NOMO-1 (cell line): ENCODE data around the gene LRRN4.

ENCODE experiments used
- DNase-seq, 2 experiments: peaks; one replicate each; lab custom pipeline; 2025; ENCODE audit not compliant: unreplicated experiment in 2 of 2; lab: John Stamatoyannopoulos, UW

Gene LRRN4

DNA sequence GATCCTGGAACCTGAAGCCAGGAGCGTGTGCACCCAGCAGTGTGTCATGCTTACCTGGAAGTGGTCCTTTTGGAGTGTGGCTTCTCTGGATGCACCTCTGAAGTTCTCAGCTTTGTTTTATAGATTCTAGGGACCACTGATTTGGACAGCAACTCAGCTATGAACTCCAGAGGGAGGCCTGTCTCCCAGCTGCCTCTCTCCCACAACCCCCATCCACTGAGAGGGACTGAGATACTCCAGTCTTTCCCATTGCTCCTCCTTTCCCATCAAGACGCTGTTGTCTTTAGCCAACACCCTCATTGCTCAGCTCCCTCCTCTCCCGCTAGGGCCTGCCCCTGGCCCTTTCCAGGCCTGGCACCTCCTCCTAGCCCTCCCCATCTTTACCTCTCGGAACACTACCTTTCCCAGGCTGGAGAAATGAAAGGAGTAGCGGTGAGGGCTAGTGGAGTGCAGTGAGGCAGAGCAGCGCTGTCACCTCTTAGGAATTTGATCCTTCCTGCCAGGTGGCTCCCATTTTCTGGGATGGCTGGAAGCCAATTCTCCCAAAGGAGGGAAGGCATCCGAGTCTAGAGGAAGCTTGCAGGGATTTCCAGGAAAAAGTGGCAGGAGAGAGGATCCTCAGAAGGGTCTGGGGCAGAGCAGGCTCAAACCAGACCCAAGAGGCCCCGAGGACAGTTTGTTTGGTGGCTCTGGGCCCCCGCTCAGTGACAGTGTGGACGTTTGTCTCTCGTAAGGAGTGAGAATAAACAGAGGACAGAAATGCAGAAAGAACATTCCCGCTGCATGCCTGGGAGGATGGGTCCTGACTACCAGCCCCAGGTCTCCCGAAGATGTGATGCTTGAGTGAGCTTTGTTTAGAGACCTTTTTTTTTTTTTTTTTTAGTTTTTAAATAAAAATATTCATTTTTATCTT, at the start of gene LRRN4:
Gene LRRN4 (minus strand): TSS at position 285 of the 913 bp plus-strand sequence. CDS start 1,261 bp downstream, outside the sequence.
- DNase-seq, result no peak

DNA sequence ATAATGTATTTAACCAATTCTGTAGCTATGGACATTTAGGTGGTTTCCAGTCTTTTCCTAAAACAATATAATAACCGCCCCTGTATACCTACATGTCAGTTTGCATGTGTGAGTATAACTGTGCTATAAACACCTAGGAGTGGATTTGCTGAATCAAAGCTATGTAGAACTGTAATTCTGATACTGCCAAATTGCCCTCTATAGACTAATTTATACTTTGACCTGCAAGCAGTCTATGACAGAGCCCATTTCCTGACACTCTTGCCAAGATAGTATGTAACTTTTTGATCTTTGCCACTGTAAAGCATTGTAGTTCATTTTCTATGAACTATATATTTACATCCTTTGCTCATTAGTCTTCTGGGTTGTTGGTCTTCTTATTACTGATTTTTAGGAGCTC, 49.4 kb upstream of the LRRN4 start:
- DNase-seq, result no peak

GRCh38 chr20:6101346-6101745, 47.5 kb upstream of the LRRN4 start:
- no peak for DNase-seq

DNA sequence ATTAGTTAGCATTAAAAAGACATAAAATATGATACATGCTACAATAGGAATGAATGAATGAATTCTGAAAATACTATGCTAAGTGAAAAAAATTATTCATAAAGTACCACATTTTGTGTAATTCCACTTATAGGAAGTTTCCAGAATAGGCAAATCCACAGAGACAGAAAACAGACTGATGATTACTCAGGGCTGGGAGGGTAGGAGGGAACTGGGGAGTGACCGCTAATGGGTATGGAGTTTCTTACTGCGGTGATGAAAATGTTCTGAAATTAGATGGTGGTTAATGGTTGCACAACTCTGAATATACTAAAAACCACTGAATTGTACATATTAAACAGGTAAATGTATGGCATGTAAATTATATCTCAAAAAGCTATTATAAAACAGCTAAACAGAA, 46.4 kb upstream of the LRRN4 start:
- DNase-seq, result peak; percentile 72 to 80

GRCh38 chr20:6099819-6100218, 46.0 kb upstream of the LRRN4 start:
- DNase-seq, result peak in 1 of 2 experiments; percentile 21

GRCh38 chr20:6095409-6095808, 41.5 kb upstream of the LRRN4 start:
- DNase-seq, result no peak

- DNase-seq, result no peak
These were observed 40.7 kb upstream of the LRRN4 start for GRCh38 chr20:6094565-6094964.

GRCh38 chr20:6094063-6094462, 40.2 kb upstream of the LRRN4 start:
- peak; percentile 44 to 78 for DNase-seq

- DNase-seq, result no peak
These were observed 37.8 kb upstream of the LRRN4 start for GRCh38 chr20:6091661-6092060.

- DNase-seq, result no peak
These were observed 33.0 kb upstream of the LRRN4 start for GRCh38 chr20:6086868-6087267.

DNA sequence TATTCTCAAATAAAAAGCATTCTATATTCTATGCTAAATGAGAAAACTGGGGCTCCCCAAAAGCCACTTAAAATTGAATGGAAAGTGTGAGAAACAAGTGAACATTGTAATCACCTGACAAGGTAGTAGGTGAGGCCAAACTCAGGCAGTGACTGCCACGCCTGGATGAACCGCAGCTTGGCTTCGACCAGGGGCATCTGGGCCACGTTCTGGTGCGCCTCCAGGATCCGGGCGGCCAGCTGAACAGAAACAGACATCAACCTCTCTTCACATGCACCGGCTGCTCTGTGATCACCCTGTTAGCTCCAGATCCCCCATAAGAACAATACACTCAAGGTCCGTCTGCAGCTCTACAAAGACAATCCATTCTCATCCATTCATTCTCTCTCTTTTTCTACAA, 30.1 kb upstream of the LRRN4 start:
- no peak for DNase-seq

DNA sequence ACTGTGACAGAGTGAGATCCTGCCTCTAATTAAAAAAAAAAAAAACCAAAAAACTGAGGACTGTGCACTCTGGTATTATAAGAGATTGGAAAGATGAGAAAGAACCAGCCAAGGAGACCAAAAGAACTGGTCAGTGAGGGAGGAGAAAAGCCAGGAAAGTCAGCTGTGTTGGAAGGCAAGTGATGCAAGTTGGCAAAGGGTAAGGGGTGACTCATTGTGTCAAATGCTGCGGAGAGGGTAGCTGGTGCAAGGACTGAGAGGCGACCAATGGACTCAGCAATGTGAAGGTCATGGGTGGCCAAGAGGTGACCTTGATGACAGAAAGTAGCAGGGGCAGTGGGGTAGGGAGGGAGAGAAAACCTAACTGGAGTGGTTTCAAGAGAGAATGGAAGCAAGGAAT, 27.4 kb upstream of the LRRN4 start:
- DNase-seq, result no peak

DNA sequence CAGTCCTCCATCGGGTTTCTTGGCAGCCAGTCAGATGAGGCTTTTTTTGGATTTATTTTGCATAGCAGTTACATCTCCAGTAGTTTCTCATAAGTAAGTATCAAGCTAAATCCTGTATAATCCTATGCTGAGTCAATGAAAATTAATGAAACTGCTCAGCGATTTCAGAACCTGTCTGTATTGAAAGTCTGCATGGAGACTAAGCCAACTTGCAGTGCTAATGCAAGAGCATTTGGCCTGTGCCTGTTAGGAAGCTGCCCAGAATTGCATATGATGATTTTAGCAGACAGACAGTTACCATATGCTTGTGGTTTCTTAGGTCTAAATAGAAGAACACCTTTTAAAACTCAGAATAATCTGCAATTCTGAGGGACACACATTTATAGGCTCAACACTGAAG, 25.2 kb upstream of the LRRN4 start:
- no peak for DNase-seq

DNA sequence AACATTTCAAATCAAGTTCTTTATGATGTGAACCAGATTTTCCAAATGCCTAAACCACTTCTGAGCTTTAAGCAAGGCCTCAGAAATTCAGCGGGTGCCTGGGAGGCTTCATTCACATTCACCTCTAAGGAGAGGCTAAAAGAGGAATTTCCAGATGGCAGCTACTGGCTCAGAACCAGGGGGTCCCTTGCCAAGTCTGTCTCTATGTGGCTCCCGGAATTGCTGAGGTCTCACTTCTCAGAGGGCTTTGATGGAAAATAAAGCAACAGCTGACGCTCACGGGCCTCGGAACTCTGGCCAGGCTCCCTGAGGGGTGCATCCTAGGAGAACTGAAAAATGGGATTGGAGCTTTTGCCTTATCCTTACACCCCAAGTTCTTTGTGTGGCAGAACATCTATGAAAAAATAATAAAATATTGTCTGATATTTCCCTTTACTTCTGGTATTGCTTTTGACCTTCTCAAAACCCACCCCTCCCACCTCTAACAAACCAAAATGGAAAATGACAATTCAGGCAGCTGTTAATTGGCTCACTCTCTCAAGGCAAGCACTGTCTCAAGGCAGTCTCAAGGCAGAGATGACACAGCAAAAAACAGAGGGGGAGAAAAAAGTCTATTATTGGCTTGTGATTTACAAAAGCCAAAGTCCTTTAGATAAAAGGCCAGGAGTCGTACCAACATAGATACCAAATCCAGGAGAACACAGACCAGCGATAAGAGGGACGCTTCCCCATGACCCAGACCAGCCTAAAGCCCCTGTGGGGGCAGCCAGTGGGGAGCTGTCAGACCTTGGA, 21.8 kb upstream of the LRRN4 start:
- no peak for DNase-seq

DNA sequence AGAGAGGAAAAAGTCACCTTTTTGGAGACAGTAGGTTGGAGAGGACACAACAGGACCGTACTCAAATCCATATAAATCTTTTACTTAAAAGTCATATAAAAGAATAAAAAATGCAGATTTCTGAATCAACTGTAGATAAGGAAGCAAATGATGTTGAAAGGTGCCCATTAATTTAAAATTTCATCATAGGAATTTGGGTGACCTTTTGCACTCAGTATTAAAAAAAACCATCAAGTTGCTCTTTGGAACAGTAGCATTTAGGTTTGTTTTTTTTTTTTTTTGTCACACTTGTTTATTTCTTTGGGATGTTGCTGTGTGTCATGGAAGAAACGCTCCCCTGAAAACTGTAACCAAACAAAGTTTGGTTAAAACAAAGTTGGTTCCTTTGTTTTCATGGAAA, 20.9 kb upstream of the LRRN4 start:
- DNase-seq, result no peak

DNA sequence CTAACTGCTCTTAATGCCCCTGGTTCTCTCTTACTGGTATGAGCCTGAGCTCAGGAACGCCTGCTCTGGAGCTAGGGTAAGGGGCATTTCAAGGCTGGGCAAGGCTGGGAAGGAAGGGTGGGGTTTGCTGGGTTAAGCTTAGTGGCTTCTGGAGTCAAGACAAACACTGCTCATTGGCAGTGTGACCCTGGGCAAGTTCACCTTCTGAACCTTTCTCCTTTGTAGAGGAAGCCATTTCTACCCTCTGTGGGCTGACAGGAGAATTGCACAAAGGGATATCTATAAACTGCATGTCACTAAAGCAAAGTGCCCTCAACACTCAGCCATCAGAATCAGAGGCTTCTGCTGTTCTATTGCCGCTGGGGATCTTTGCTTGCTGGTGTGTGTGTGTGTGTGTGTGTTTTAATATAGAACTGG, 20.3 kb upstream of the LRRN4 start:
- DNase-seq, result peak in 1 of 2 experiments; percentile 40

DNA sequence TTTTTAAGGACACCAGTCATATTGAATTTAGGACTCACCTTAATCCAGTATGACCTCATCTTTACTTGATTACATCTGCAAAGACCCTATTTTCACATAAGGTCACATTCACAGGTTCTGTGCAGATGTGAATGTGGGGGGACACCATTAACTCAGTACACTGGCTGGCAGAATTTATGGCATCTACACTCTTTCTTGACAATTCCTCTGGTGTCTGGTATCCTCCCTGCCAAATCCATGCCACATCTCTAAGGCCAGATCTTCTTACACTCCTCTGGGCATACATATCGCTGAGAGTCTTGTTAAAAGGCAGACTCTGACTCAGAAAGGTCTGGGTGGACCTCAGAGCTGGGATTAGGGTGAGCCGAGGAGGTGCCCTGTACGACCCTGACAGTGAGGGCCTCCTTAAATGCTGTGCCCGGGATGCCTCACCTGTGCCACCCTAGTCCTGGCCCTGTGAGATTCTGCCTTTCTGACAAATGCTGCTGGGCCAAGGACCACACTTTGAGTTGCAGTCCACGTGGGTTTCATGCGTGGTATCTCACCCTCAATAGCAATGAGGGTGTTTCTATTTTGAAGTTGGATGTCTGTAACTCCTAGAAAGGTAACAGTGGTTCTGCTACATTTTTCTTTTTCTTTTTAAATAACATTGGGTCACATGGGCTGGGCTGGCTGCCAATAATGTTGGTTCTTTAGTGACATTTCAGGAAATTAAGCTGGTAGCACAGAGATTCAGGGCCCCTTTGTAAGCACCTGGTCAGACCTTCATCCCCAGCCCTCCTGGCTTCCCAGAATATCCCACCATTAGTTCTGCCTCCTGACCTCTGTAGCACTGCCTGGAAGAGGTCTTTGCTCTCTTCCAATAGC, 17.2 kb upstream of the LRRN4 start:
- no peak for DNase-seq

- no peak for DNase-seq
These were observed 15.8 kb upstream of the LRRN4 start for GRCh38 chr20:6069669-6070068.

- no peak for DNase-seq
These were observed 14.0 kb upstream of the LRRN4 start for GRCh38 chr20:6067763-6068318.

DNA sequence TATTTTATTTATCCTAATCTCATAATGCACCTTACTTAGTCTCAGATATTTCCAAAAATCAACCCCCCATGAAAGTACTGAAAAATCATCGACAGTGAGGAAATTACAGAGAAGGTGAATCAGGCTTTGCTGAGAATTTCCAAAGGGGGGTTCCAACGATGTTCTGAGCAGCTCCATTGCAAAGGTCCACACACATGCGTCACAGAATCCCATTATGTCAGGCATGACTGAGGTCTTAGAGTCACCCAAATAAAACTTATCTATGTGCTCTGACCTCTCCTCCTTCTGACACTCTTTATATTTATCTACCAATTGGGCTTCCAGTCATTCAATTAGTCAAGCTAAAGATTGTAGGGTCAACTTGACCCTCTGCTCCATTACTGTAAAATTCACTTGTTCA, 12.7 kb upstream of the LRRN4 start:
- no peak for DNase-seq

DNA sequence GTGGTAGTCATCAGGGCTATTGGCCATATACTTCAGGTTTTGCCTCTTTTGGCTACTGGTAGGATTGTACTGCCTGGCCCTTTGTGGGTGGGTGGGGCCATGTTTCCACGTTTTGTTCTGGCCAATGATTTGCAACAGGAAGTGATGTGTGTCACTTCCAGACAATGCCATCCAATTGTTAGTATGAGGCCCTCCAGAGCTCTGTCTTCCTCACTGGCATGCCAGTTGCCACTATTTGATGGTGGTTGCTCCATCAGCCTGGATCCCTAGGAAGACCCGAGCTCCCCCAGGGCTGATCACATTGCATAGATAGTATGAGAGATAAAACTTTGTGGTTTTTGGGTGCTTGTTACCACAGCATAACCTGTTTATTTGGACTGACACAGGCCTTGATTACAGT, 7.7 kb upstream of the LRRN4 start:
- no peak for DNase-seq
